ENCODE measurements around the gene DDC.

DNA sequence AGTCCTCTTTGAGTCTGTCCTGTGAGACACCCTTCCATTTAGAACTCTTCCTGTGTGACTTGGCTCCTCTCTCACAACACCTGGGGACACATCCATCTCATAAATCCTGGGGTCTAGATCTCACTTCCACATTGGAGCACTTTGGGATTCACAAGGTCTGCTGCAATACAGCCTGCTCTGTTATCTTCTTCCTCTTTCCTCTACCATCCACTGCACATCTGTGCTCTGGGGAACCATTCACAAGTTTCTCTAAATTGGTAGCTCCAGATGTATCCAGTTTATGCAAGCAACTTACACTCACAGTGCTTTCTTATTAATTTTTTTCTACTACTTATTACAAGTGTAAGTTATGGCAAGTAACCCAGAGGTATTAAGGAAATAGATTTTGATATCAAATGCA, 109.5 kb downstream of the DDC start:
- TF ChIP-seq FOXA1 (IDR thresholded peaks at IDR 0.05), result no peak
- TF ChIP-seq TAF1 (conservative IDR thresholded peaks at IDR 0.05), result no peak
- no peak for TF ChIP-seq CTCF (IDR thresholded peaks at IDR 0.05; ENCODE audit: low read depth, low read length, missing input control)
- TF ChIP-seq HNF4A (conservative IDR thresholded peaks at IDR 0.05), result no peak
- TF ChIP-seq MAX (IDR thresholded peaks at IDR 0.05), result no peak
- TF ChIP-seq EGR1 (IDR thresholded peaks at IDR 0.05; ENCODE audit: low read depth in 2 of 2), result no peak
- no peak for TF ChIP-seq ZBTB33 (IDR thresholded peaks at IDR 0.05)
- TF ChIP-seq, protein P1, sequence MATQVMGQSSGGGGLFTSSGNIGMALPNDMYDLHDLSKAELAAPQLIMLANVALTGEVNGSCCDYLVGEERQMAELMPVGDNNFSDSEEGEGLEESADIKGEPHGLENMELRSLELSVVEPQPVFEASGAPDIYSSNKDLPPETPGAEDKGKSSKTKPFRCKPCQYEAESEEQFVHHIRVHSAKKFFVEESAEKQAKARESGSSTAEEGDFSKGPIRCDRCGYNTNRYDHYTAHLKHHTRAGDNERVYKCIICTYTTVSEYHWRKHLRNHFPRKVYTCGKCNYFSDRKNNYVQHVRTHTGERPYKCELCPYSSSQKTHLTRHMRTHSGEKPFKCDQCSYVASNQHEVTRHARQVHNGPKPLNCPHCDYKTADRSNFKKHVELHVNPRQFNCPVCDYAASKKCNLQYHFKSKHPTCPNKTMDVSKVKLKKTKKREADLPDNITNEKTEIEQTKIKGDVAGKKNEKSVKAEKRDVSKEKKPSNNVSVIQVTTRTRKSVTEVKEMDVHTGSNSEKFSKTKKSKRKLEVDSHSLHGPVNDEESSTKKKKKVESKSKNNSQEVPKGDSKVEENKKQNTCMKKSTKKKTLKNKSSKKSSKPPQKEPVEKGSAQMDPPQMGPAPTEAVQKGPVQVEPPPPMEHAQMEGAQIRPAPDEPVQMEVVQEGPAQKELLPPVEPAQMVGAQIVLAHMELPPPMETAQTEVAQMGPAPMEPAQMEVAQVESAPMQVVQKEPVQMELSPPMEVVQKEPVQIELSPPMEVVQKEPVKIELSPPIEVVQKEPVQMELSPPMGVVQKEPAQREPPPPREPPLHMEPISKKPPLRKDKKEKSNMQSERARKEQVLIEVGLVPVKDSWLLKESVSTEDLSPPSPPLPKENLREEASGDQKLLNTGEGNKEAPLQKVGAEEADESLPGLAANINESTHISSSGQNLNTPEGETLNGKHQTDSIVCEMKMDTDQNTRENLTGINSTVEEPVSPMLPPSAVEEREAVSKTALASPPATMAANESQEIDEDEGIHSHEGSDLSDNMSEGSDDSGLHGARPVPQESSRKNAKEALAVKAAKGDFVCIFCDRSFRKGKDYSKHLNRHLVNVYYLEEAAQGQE (IDR thresholded peaks at IDR 0.05), result no peak
- TF ChIP-seq YY1 (IDR thresholded peaks at IDR 0.05), result no peak
- no peak for TF ChIP-seq RAD21 (IDR thresholded peaks at IDR 0.05)
- no peak for TF ChIP-seq JUND (IDR thresholded peaks at IDR 0.05)
